CD1c-positive myeloid dendritic cell (primary cell): ENCODE measurements around the gene JPH4.

Experiments used
- DNase-seq: peaks from one replicate; pipeline ENCODE4 v3.0.0-alpha.2; 2016; ENCODE audit errors: extremely low spot score

The JPH4 gene

DNA sequence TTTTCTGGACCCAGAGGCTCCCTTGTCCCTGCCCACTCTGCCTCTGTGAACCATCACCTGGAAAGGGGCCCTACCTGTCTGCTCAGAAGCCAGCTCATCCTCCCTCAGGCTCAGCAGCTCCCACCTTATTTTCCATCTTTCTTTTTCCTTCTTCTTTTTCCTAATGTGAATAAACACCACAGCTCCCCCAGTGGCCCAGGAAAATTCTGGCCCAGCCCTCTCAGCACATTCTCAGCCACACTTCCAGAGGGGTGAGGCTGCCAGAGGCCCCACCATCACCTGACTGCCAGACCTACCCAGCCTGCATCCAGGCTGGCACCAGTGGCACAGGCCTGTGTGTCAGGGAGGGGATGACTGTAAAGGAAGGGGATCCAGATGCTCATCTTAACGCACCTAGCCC, 50.0 kb downstream of the JPH4 start:
- DNase-seq = no peak

DNA sequence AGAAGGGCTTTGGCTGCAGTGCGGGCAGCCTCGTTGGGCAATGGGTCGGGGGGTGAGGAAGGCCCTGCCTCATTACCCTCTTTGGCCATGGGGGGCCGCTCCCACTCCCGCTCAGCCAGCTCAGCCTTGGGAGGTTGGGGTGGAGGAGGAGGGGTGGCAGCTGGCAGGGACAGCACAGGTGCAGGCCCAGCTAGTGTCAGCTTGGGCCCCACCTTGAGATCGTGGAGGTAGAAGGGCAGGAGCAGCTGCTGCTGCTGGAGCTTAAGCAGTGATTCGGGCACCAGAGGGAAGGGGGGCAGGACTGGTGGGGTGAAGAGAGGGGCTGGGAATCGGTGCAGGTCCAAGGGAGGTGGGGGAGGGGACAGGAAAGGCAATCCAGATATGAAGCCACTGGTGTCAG, 53.0 kb downstream of the JPH4 start:
- DNase-seq = no peak

DNA sequence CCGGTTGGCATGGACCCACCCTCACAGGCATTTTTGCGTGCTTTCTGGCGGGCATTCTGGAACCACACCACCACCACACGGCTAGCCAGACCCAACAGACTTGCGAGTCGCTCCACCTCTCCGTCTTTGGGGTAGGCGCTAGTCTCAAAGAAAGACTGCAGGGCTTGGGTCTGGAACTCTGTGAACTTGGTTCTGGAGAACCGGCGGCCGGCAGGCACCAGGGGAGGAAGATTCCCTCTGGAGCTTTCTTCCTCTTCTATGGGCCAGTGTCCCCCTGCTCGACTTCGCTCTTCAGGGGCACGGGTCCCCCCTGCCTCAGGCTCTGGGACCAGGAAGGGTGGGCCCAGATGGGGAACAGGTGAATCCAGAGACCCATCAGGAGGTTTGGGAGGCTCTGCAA, 53.6 kb downstream of the JPH4 start:
- no peak for DNase-seq

DNA sequence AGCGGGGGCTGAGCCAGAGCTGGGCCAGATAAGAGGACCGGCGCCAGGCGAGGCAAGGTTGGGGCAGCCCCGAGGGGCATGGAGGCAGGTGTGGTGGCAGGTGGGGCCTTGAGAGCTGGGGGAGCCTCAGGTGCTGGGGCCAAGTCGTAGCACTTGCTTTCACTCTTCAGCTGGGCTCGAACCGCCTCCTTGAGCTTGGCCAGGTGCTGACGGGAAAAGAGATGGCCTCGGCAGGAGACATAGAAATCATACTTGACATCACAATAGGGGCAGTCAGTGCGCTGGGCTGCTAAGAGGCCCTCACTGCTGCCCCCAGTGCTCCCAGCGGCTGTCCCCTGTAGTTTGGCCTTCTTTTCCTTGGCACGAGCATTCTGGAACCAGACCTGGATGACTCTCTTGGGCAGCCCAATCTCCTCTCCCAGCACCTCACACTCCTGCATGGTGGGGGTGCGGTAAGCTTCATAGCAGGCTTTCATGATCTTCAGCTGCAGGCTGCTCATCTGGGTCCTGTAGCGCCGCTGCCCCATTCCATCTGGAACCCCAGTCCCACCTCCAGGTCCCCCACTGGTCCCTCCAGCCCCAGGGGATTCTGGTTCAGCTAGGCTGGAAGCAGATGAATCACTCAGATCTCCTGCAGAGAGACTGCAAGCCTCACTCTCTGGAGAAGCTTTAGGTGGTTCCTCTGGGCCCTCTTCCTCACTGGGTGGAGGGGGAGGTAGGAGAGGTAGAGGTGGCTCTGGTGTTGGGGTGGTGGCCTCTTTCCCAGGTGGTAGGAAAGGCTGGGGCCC, 55.2 kb downstream of the JPH4 start:
- DNase-seq = no peak

DNA sequence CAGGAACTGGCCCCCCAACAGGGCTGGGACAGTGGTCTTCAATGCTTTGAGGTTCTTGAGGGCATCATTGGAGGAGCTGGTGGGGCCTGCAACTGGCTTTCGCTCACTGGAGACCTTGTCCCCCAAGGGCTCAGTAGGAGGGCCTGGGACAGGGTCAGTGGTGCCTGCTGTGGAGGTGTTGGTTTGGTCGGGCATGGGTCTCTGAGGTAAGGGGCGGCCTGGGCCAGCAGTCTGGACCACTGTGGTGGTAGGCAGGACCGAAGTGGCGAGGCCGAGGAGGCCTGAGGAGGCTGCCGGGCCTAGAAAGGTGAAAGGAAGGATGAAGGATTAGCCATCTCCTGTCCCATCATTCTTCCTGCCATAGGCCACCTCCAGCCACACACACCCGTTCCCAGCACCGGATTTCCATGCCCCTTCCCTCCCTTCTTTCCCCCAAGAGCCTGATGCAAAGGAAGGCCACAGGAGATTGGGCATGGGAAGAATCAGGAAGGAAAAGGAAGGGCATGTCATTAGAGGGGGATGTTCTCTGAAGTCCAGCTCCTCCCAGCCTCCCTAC, 55.9 kb downstream of the JPH4 start:
- no peak for DNase-seq

DNA sequence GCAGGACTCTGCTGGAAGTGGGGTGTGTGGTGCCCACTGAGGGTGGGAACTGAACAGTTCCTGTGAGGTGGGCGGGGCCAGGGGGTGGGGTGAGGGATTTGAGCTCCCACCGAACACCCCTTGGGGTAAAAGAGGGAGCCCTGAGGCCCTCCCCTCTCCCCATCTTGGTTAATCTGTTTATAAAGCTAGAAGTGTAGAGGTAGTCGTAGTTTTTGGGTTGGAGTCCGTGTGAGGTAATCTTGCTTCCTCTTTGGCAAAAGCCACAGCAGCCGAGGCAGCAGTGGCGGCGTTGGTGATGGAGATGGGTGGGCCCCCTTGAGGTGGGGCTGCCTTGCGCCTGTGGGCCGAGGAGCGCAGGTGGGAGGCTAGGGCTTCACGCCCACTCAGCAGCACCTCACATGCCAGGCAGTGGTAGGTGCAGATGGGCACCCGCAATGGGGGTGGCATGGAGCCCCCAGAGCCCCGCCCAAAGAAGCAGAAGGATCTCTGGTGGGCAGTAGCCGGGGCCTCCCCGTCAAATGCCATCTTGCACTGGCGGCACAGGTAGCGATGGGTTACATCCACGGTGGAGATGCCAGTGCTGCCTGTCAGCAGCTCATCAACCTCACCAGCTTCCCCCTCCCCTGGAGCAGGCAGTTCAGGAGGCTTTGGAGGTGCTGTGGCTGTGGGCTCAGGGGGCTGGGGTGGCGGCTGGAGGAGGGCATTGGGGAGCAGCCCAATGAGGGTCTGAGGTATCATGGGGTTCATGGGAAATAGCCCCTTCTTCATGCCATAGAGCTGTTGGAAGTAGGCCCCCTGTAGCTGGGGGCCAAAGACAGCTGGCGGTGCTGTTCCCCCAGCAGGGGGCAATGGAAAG, 56.6 kb downstream of the JPH4 start:
- no peak for DNase-seq

DNA sequence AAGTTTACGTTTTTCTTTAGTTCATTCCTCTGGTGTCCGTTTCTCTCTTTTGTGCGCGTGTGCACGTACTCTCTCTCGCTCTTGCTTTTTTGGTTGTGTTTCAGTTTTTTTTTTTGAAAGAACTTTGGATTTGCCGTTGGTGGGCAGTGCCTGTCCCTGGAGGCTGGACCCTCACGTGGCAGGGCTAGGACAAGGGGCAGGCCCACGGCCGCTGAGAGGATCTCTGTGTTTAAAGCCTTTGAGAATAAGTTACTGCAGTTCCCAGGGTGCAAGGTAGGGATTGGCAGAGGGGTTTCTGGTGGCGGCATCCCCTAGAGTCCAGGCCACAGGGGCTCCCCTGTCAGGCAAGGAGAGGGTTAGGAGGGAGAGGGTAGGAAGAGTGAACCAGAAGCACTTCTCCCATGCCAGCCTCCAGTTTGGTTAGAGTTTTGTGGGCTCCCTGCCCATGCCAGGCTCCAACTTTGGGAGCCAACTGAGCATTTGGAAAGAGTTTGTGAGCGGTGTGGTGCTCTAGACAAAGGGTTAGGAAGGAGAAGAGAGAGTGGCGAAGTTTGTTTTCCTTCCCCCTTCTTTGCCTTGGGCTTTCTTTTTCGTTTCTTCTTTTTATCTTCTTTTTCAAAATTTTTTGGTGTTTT, 57.6 kb downstream of the JPH4 start:
- no peak for DNase-seq

DNA sequence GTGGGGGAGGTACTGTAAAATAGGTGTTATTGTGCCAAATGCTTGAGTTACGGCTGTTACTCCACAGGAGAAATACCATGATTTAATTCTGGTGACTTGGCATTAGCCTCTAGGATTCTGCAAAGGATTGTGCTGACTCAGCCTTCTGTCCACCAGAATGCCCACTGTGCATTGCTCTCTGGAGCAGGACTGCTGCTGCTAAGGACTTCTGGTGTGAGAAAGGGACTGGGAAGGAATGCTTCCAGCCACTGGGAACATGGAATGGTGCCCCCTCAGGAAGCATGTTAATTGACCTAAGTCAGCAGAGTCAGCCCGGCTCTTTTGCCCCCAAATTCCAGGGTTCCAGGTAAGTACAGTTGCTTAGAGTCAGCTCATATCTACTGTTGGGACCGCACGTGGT, 59.9 kb downstream of the JPH4 start:
- DNase-seq = no peak
